NCI-H446 (cell line): Measurements from ENCODE around the gene CMIP.

Source experiments
- DNase-seq, 2 experiments: peaks; one replicate each; lab custom pipeline; 2025; lab: John Stamatoyannopoulos, UW

Gene CMIP

DNA sequence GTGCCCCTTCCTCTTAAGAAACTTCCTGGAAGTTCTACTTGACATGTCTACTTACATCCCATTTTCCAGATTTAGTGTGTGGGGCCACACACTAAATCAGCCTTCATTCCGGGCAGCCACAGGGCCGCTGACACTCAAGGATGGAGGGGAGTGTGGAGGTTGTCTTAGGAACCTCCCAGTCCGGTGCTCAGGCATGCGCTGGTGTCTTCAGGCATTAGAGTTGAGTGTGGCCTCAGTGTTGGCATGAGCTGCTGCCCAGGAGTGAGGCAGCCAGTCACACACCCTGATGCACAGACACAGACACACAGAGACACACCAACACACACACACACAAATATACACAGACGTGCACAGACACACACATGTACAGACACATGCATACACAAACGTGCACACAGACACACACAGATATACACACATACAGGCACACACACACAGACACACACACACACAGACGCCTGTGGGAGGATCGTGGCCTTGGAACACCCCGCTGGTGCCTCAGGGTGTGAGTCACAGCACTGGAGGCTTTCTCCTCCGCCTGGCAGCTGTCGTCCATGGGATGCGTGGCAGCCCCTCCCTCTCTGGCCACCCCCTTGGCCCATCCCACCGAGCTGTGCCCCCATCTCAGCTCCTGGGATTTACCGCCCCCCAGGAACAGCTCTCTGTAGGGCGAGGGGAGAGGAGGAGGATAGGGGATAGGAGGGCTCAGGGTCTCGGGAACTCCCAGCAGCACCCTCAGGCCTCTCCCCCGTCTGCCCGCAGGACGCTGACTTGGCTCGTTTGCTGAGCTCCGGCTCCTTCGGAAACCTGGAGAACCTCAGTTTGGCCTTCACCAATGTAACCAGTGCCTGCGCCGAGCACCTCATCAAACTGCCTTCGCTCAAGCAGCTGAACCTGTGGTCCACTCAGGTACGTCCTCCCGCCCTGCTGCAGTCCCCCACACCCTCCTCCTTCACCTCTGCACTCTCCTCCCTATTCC, 258.9 kb downstream of the CMIP start:
- DNase-seq = peak; percentile 6 to 10

- DNase-seq = no peak
Observed at GRCh38 chr16:81705261-81705660, 260.7 kb downstream of the CMIP start.

DNA sequence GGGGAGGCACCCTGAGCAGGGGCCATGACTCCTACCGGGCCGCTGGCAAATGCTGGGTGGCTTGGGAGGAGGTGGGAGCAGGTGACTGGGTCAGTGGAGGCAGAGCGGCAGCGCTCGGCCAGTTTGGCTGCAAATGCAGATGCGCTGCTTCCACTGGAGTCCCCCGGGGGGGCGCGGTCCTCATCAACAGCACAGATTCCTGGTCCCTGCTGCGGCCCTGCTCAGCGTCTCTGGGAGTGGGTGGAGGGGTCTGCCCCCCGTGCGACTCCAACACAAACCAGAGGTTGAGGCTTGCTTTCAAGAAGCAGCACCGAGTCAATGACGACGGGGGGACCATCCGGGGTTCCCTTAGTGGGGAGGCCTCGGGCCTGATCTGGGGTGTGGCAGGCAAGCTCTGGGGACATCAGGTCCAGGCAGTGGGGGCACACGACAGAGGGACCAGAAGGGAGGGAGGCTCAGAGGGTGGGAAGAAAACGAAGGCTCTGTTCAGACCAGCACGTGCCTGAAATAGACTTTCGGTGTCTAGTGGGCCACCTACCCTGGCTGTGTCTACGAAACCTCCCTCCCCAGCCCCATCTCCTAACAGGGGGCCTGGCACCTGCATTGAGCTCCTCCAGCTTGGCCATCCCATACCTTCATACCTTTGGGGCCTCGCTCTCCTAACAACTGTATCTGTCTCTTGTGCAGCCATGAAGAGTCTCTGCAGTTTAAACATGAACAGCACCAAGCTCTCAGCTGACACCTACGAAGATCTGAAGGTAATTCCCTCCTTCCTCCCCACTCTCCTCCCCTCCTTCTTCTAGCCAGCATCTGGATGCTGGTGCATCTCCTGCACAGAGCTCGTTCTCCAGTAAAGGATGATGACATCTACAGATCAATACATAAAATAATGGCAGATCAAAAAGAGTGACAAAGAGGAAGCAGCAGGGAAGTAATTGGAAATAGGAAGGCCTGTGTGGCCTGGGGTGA, 262.0 kb downstream of the CMIP start:
- DNase-seq = no peak

DNA sequence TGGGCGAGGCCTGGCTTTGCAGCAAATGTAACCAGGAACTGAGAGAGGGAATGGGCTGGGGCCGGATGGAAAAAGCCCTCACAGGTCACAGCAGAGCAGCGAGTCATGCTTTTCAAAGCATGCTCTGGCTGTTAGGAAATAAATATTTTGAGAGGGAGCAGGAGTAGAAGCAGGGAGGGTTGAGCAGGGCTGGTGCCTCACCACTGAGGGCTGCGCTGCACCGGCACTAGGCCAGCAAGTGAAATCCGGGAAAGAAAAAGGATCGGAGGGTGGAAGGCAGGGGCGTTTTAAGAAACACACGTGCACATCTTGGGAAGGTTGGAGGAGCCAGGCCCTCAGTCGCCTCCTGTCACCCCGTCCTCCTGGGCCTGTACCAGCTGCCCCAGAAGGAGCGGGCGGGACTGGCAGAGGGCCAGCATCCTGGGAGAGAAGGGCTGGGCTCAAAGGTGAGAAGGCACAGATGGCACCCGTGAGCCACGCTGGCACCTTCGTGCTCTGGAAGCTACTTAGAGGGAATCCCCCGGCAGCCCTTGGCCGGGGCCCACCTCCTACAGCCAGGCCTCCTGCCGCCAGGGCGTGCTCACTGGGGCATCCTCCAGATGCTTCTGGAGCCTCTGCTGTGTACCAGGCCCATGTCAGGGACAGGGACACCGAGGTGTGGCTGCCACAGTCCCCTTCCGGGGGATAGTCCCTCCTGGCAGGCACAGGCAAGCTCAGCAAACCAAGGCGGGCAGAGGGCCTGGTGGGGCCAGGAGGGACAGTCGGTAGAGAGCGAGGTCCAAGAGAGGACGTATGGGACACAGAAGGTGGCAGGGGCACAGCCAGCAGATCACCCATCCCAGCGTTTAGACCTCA, 263.0 kb downstream of the CMIP start:
- DNase-seq = peak; percentile 10 to 81

DNA sequence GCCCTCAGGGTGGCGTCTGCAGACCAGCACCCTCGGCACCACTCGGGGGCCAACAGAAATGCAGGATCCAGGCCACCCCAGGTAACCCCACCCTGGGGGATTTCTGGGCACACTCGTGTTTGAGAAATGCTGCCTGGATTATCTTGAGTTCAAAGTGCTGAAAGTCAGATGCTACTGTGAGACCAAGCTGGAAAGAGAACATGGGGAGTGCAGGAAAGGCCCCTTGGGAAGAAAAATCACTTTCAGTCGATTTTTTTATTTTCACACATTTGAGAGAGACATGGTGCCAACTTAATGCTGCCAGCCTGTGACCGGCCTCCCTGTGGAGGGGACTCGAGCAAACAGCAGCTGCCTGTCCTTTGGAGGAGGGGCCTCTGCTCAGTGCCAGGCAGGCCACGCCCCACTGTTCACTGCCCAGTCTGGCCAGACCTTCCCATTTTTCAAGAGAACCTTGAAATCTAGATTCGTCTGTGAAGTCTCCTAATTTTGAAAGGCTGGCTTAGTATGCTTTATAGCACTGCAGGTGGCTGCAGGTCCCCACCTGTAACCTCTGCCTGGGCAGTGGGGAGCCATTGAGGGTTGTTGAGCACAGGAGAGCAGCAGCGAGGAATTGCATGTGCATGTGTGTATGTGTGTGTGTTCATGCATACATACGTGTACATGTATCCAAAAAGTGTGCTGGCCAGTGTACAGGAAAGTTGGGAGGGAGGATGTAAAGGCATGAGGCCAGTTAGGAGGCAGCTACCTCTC, 263.8 kb downstream of the CMIP start:
- peak; percentile 35 to 40 for DNase-seq

DNA sequence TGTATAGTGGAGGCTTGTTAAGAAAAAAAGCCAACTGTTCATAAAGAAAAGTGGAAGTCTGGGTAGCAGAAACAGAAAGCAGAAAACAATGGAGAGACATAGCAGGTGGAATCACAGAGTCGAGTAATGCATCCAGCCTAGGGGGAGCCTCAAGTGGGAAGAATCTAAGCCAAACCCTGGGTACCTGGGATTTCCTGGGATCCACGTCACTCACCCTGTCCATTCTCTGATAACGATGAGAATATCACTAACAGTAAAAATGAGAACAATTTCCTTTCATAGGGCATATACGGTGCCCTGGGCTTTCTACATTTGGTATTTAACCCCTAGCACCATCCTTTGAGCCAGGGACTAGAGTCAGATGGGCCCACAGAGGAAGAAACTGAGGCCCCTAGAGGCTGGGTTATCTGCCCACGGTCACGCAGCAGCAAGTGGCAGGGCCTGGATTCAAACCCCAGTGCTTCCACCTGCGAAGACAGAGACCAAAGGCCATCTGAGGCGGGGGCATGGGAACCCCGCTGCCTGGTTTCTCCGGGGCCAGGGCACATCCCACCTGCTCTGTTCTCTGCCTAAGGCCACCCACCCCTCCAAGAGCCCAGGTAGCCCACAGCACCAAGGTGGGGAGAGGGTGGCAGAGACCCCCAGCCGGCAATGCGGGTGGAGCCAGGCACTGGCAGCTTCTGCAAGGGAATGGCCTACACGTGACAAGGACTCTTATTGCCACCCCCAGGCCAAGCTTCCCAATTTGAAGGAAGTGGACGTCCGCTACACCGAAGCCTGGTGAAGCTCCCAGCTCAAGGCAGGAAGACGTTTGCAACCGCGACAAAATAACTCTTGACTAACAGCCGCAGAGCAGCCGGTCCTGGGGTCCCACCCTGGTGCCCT, 264.6 kb downstream of the CMIP start:
- DNase-seq = no peak

- no peak for DNase-seq
Observed at GRCh38 chr16:81710044-81710443, 265.4 kb downstream of the CMIP start.

DNA sequence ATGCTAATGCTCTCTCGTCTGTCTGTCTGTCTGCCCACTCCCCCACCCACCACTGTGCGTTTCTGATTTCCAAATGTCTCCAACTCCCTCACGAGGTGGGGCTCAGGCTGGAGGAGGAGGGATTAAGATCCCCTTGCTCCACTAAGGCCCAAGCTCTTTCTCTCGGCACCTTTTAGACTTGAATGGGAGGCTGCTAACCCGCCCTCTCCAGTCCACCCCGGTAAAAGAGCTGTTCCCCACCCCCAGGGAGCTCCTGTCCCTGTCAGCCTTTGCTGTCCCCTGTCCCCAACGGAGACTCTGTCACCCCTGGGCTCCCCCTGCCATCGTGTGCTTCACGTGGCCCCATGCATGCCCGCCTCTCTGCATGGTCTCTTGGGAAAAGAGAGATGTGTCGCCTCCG, 266.0 kb downstream of the CMIP start:
- DNase-seq = no peak

- DNase-seq = no peak
Observed at GRCh38 chr16:81711657-81712319, 267.2 kb downstream of the CMIP start.

GRCh38 chr16:81712681-81713080, 268.1 kb downstream of the CMIP start:
- no peak for DNase-seq

DNA sequence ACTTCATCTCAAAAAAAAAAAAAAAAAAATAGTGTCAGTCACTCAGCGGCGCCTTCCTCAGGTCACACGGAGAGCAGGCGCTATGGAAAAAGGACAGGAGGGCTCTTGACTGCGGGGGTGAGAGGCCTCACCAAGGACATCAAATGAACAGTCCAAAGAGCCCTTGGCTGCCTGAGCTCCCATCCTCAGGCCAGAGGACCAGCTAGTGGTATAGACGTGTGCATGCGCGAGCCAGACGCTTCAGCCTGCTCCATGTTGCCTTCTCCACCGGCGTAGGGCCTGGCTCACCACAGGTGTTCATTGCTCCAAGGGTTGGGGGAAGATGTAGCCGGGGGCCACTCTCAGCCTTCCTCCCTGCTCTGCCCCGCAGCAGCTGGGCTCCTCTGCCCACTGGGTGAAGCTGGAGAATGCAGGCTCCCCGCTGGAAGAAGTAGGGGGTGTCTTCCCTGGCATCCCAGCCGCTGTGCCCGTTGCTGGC, 268.7 kb downstream of the CMIP start:
- no peak for DNase-seq

DNA sequence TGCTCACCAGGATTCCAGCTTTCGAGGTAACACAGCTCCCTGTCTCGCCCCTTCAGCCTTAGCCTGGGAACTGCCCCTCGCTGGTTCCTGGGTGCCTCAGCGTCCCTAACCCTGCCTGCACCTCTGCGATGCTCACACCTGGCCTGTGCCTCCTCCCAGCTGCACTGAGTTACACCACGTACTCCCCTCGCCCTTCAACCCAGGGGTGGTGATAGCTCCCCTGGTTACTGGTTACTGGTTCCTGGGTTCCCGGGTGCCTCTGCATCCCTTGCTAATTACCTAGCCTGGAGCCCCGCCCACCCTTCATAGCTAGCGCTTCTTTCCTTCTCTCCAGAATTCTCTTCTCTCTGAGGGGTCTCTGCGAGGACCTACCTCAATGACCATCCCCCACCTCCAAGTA, 269.2 kb downstream of the CMIP start:
- no peak for DNase-seq

DNA sequence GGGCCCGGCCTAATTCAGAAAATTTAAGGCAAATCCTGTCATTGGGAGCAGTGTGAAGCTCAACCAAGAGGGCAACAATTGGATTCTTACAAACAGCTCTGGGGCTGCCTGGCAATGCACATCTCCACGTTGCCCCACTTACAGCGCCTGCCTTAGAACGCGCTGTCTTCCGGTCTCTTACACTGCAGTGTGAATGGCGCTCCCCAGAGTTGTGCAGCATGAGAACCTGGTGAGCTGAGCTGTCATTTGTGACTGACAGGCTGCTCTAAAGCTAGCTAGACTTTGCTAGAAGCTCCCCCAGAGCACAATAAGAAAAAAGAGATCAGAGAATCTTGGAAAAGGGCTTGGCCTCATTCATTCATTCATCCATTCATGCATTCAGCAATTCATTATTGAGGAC, 270.0 kb downstream of the CMIP start:
- no peak for DNase-seq

DNA sequence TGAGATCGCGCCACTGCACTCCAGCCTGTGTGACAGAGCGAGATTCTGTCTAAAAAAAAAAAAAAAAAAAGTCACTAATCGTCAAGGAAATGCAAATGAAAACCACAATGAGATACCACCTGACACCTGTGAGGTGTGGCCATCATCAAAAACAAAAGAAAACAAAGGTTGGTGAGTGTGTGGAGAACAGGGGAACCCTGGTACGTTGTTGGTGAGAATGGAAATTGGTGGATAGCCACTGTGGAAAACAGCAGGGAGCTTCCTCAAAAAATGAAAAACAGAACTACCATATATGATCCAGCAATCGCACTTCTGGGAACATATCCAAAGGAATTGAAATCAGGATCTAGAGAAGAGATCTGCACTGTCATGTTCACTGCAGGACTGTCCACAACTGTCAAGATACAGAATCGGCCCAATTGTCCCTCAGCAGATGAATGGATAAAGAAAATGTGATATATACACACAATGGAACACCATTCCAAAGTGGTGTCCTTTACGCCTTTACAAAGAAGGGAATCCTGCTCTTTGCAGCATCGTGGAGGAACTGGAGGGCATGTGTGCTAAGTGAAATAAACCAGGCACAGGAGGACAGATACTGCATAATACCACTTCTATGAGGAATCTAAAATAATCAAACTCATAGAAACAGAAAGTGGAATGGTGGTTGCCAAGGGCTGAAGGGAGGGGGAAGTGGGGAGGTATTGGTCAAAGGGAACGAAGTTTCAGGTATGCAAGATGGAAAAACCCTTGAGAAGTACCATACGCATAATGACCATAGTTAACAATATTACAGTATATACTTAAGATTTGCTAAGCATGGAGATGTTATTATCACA, 271.0 kb downstream of the CMIP start:
- DNase-seq = no peak

DNA sequence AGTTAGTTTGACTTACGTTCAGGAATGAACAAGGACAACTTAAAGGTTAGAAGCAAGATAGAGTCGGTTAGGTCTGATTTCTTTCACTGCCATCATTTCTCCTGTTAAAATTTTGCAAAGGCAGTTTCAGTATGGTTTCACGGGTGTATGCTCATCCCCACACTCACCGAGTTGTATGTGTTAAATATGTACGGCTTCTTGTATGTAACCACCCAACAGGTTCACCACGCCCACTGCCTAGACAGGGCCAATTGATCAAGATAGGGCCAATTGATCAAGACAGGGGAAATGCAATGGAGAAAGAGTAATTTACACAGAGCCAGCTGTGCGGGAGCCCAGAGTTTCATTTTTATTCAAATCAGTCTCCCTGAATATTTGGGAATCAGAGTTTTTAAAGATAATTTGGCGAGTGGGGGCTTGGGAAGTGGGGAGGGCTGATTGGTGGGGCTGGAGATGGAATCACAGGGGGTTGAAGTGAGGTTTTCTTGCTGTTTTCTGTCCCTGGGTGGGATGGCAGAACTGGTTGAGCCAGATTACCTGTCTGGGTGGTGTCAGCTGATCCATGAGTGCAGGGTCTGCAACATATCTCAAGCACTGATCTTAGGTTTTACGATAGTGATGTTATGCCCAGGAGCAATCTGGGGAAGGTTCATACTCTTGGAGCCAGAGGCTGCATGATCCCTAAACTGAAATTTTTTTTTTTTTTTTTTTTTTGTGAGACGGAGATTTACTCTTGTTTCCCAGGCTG, 272.0 kb downstream of the CMIP start:
- DNase-seq = no peak

- no peak for DNase-seq
Observed at GRCh38 chr16:81717662-81718189, 273.1 kb downstream of the CMIP start.

GRCh38 chr16:81718637-81719036, 274.0 kb downstream of the CMIP start:
- no peak for DNase-seq
